Thyroid gland (tissue), 4 donors: ENCODE results near the gene AMDHD1. TPM values are rescaled to one million over a fixed set of nuclear protein-coding genes. Genes with fewer than 3 reads are reported as not detected.
A peak's percentile ranks its signal among the peaks of the same experiment; 100 is the strongest.

Experiments
- DNase-seq, 2 donors: peaks; one replicate each; pipeline ENCODE4 v3.0.0-alpha.2; 2019
- H3K27ac ChIP-seq, 3 donors: fragments of 200-600 bp; sonication (generic); 1 replicate in 2 of 3; 2 replicates in 1 of 3; pipeline ENCODE4 v1.5.1; 2016 to 2019; ENCODE audit warnings: mild to moderate bottlenecking in 1 of 3, moderate library complexity in 1 of 3
- H3K27me3 ChIP-seq: fragments of 200-600 bp; sonication (generic); one replicate; pipeline ENCODE4 v1.5.1; 2019
- H3K36me3 ChIP-seq, 2 donors: fragments of 200-600 bp; sonication (generic); one replicate each; pipeline ENCODE4 v1.5.1; 2016 to 2019
- H3K4me1 ChIP-seq, 2 donors: fragments of 200-600 bp; sonication (generic); one replicate each; pipeline ENCODE4 v1.5.1; 2017 to 2019
- H3K4me3 ChIP-seq, 3 donors: fragments of 200-600 bp; sonication (generic); replicated peaks in 1 of 3; 1 replicate in 2 of 3; 2 replicates in 1 of 3; pipeline ENCODE4 v1.5.1; 2016; ENCODE audit warnings: mild to moderate bottlenecking in 1 of 3
- H3K9me3 ChIP-seq: fragments of 200-600 bp; sonication (generic); one replicate; pipeline ENCODE4 v1.5.1; 2017
- POLR2A ChIP-seq, 2 donors: fragments of 450-650 bp; IDR thresholded peaks; one replicate each; pipeline ENCODE4 v1.6.1; 2017; ENCODE audit warnings: antibody characterized with exemption in 2 of 2, mild to moderate bottlenecking in 2 of 2, moderate library complexity in 1 of 2
- WGBS, 2 donors: methylation state at CpG; one replicate each; pipeline ENCODE4 v1.1.5; 2017; 5-methylcytosine and 5-hydroxymethylcytosine counted together
- intact Hi-C: fragments of 100-400 bp; cut with DNase I; formaldehyde crosslinking; loops from one replicate; pipeline ENCODE4 v1.15.1; 2023
- total RNA-seq, 4 donors: library from RNA; depleted of rRNA; stranded (reverse); fragments of >200 nt; gene quantifications; one replicate each; pipeline ENCODE4 v1.2.3, GENCODE V29; 2016
- TF ChIP-seq, protein P1 (sequence below), 6 experiments: fragments of 200-600 bp in 3 of 6; fragments of 450-650 bp in 3 of 6; sonication (generic) in 3 of 6; IDR thresholded peaks; one replicate each; pipeline ENCODE4 v1.5.1; 2016 to 2019; ENCODE audit warnings: antibody characterized with exemption in 6 of 6, mild to moderate bottlenecking in 2 of 6, inconsistent platforms in 1 of 6, moderate library complexity in 1 of 6

AMDHD1 gene, protein sequence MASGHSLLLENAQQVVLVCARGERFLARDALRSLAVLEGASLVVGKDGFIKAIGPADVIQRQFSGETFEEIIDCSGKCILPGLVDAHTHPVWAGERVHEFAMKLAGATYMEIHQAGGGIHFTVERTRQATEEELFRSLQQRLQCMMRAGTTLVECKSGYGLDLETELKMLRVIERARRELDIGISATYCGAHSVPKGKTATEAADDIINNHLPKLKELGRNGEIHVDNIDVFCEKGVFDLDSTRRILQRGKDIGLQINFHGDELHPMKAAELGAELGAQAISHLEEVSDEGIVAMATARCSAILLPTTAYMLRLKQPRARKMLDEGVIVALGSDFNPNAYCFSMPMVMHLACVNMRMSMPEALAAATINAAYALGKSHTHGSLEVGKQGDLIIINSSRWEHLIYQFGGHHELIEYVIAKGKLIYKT
- total RNA-seq = under 1 TPM in 3 of 4 donors, not detected in 1; 0.54 to 0.81 (median 0.78) TPM

DNA sequence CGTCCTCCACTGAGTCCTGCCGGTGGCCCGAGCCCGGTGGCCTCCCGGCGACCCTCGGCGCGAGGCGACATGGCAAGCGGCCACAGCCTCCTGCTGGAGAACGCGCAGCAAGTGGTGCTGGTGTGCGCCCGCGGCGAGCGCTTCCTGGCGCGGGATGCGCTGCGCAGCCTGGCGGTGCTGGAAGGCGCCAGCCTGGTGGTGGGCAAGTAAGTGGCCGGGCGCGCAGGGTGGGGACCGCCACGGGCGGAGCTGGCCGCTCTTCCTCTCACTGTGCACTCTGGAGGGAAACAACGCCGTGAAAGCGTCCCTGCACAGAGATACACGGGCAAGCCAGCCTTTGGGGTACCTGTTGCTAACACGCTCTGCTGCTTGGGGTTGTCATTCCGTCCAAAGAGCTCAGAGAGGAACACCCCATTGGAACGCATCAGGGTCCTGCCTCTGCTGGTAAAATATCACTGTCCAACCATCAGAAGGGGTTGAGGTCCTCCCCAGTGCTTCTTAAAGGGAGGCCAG, at the start of gene AMDHD1:
Gene AMDHD1, plus strand, starts transcription at position 2 of the 513 bp plus-strand sequence. Its CDS starts 68 bp downstream, at position 70.
- Histone ChIP-seq H3K4me3 (peak within 1 kb of the TSS; percentile 50 to 69 (median 64)), H3K27me3 (no peaks in the 10 kb centered on the region), H3K4me1 (peaks cover 0 to 5% of the 10 kb centered on the region in 2 donors), H3K9me3 (no peaks in the 10 kb centered on the region), H3K36me3 (no peaks in the 10 kb centered on the region), H3K27ac (peak within 1 kb of the TSS in 2 of 3 donors; percentile 53 to 83)
- WGBS, 2 donors = 0% methylated on average over 2 to 4 of the region's 38 CpGs
- TF ChIP-seq, protein P1, sequence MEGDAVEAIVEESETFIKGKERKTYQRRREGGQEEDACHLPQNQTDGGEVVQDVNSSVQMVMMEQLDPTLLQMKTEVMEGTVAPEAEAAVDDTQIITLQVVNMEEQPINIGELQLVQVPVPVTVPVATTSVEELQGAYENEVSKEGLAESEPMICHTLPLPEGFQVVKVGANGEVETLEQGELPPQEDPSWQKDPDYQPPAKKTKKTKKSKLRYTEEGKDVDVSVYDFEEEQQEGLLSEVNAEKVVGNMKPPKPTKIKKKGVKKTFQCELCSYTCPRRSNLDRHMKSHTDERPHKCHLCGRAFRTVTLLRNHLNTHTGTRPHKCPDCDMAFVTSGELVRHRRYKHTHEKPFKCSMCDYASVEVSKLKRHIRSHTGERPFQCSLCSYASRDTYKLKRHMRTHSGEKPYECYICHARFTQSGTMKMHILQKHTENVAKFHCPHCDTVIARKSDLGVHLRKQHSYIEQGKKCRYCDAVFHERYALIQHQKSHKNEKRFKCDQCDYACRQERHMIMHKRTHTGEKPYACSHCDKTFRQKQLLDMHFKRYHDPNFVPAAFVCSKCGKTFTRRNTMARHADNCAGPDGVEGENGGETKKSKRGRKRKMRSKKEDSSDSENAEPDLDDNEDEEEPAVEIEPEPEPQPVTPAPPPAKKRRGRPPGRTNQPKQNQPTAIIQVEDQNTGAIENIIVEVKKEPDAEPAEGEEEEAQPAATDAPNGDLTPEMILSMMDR (IDR thresholded peaks at IDR 0.05) = peak in 2 of 6 experiments; percentile 10 to 28
- TF ChIP-seq POLR2A (IDR thresholded peaks at IDR 0.05) = peak in 1 of 2 donors; percentile 13
- peak; percentile 30 to 52 for DNase-seq
- intact Hi-C loops = no loop called here

DNA sequence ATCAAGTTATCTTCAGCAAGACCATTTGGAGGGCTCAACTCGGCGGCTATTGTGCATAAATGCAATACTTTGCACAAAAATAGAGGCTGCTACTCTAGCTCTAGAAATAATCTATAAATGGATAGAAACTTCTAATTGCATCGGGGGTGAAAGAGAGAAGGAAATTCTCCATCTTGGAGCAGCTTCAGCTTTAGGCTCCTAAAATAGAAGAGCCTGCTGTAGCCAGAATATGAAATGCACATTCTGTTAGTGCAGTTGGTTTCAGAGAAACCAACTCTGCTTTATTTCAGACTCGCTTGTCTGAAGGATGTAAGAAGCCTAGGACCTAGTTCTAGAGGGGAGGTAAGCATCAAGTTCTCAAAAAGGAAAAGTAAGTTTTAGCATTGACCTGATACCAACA, 46.3 kb upstream of the AMDHD1 start:
- Histone ChIP-seq H3K36me3 (no peaks in the 10 kb centered on the region), H3K27ac (no peak overlapping the region), H3K4me1 (no peaks in the 10 kb centered on the region), H3K9me3 (no peaks in the 10 kb centered on the region), H3K4me3 (no peak overlapping the region), H3K27me3 (no peaks in the 10 kb centered on the region)
- 90 to 93% methylated on average over 4 of the region's 4 CpGs for WGBS, 2 donors
- TF ChIP-seq, protein P1 (IDR thresholded peaks at IDR 0.05) = no peak
- no peak for TF ChIP-seq POLR2A (IDR thresholded peaks at IDR 0.05)
- intact Hi-C loops = no loop called here
- no peak for DNase-seq

DNA sequence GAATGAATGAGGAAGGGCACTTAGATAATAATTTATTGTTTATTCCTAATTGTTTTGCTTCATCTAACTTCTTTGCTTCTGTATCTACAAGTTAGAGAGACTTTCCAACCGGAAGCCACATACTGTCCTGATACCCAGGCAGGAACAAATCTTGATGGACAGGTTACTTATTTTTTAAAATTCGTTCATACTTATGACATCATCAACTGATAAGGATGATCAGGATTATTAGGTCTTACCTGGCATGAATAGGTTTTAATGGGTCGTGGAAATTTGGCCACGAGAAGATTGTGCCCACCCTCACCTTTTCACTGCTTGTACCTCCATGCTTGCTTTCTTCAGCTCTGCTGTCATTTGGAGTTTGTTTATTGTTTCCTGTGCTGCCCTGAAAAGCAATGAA, 45.0 kb upstream of the AMDHD1 start:
- Histone ChIP-seq H3K9me3 (no peaks in the 10 kb centered on the region), H3K4me3 (no peak overlapping the region), H3K27ac (no peak overlapping the region), H3K36me3 (no peaks in the 10 kb centered on the region), H3K27me3 (no peaks in the 10 kb centered on the region), H3K4me1 (no peaks in the 10 kb centered on the region)
- 72 to 78% methylated on average over 4 of the region's 4 CpGs for WGBS, 2 donors
- DNase-seq = no peak
- TF ChIP-seq POLR2A (IDR thresholded peaks at IDR 0.05) = no peak
- TF ChIP-seq, protein P1 (IDR thresholded peaks at IDR 0.05) = no peak
- intact Hi-C loops = no loop called here

DNA sequence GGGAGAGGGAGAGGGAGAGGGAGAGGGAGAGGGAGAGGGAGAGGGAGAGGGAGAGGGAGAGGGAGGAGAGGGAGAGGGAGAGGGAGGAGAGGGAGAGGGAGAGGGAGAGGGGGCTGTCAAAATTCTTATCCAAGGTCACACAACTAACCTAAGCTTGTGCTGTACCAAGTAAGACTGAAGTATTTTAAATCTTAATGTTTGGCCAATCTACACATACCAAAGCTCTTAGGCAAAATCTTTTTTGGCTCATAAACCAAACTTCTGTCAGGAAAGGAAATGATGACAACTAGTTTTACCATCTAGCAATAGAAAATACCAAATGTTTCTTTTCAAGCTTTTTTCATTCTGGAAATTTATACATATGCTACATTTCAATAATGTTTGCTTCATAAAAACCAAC, 34.6 kb upstream of the AMDHD1 start:
- H3K27me3 ChIP-seq = no peaks in the 10 kb centered on the region
- H3K4me1 ChIP-seq = no peaks in the 10 kb centered on the region
- H3K27ac ChIP-seq = no peak overlapping the region
- no peaks in the 10 kb centered on the region for H3K36me3 ChIP-seq
- no peak for DNase-seq
- intact Hi-C loops = no loop called here
- H3K4me3 ChIP-seq = no peak overlapping the region
- no peaks in the 10 kb centered on the region for H3K9me3 ChIP-seq
- TF ChIP-seq, protein P1 (IDR thresholded peaks at IDR 0.05) = no peak
- TF ChIP-seq POLR2A (IDR thresholded peaks at IDR 0.05) = no peak

DNA sequence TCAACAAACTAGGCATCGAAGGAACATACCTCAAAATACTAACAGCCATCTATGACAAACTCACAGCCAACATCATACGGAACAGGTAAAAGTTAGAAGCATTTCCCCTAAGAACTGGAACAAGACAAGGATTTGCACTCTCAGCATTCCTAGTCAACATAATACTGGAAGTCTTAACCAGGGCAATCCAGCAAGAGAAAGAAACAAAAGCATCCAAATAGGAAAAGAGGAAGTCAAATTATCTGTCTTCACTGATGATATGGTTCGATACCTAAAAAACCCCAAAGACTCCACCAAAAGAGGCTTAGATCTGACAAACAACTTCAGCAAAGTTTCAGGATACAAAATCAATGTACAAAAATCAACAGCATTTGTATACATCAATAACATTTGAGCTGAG, 33.3 kb upstream of the AMDHD1 start:
- Histone ChIP-seq H3K36me3 (no peaks in the 10 kb centered on the region), H3K27me3 (no peaks in the 10 kb centered on the region), H3K4me1 (no peaks in the 10 kb centered on the region), H3K9me3 (no peaks in the 10 kb centered on the region), H3K4me3 (no peak overlapping the region), H3K27ac (no peak overlapping the region)
- intact Hi-C loops = loop anchor here (10.0 kb wide), 1 partner anchor 85 kb away; the partner anchor contains the start of gene HAL
- no peak for DNase-seq
- 94 to 95% methylated on average over 3 of the region's 3 CpGs for WGBS, 2 donors
- TF ChIP-seq, protein P1 (IDR thresholded peaks at IDR 0.05) = no peak
- no peak for TF ChIP-seq POLR2A (IDR thresholded peaks at IDR 0.05)
